ENCODE measurements around the gene TNP2.
"Not testable (repeated sequence)": the region's sequence is repeated elsewhere in the genome, so short reads cannot be mapped to it uniquely, and the experiment has no call there.

The TNP2 gene

DNA sequence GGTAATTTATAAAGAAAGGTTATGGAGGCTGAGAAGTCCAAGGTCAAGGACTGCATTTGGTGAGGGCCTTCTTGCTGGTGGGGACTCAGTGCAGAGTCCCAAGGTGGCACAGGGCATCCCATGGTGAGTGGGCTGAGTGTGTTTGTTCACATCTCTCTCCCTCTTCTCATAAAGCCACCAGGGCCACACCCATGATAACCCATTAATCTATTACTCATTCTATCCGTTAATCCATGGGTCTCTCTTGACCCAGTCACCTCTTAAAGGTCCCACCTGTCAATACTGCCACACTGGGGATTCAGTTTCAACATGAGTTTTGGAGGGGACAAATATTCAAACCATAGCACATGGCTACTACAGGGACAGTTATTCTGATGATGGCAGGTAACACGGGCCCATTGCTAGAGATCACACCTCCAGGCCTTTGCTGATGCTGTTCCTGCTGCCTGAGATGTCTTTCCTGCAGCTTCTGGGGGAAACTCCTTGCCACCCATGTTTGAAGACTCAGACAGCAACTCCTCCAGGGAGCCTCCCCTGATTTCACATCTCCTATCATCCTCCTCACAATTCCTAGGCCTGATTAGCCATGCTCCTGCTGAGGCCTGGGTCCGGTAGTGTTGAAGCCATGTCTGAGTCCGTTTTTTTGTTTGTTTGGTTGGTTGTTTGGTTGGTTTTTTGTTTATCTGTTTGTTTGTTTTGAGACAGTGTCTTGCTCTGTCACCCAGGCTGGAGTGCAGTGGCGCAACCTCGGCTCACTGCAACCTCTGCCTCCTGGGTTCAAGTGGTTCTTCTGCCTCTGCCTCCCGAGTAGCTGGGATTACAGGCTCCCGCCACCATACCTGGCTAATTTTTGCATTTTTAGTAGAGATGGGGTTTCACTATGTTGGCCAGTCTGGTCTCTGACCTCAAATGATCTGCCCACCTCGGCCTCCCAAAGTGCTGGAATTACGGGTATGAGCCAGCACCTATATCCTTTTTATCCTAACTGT is 29.2 kb downstream of the TNP2 start:
- no peak for DNase-seq

DNA sequence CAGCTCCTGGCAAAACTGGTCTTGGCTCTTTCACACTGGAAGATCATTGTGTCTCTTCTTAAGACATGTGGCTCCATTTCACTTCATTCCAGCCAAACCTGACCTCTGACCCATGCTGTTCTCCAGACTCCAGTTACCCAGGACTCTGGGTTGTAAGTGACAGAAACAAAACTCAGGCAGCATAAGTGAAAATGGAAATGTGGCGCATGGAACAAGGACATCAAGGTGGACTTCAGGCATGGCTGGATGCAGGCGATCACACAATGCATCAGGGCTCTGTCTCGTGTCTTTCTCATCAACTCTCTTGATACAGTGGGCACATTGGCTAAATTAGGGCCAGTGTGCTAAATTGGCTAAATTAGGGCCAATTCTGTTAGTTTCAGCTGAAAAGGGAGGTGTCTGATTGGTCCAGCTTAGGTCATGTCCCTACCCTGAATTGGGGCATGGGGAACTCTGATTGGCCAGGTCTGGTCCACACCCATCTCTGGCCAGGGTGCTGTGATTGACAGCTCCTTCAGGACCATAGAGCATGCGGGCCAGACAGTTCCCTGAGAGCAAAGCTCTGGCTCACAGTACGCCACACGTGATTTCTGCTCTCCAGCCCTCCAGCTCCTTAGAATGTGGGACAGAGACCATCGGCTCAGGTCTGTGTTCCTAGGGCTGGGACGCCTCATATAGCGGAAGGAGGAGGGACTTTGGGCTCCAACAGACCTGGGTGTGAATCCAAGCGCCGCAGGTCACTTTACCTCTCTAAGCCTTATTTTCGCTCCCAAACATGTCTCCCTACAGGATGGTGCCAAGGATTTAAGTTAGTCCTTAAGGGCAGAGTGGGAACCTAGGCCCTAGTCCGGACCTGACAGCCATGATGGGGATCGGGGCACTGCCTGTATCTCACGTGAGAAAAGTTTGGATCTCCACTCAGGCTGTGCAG is 30.6 kb downstream of the TNP2 start:
- DNase-seq: no peak

DNA sequence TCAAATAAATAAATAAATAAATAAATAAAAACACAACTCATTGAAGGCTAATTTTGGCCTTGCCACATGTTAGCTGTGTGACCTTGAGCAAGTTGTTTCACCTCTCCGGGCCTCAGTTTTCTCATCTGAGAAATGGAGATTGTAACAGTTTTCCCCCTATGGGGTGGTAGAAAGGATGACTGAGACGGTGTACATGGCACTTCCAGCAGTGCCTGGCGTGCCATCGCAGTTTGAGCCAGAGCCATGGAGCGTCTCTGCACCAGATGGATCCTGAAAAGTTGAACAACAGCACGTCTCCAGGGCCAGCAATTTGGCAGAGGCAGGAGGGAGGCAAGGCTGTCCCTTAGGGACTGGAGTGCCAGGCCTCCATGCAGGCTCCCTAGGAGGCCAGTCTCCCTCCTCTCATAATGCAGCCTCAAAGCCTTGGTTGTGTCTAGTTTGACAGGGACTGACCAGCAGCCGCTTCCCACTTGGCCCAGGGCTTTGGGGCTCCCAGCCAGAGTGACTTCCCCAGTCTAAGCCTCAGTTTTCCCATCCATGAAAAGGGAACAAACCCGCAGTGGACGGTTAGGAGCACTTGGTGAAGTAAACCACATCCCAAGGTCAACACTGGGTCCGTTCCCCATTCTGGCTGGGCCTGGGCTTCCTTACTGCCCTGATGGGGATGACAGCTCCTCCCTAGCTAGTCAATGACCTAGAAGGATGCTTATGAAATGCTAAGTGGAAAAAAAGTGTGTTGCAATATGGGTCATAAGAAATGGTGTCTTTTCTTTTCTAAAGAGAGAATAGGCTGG is 32.5 kb downstream of the TNP2 start:
- DNase-seq: no peak

DNA sequence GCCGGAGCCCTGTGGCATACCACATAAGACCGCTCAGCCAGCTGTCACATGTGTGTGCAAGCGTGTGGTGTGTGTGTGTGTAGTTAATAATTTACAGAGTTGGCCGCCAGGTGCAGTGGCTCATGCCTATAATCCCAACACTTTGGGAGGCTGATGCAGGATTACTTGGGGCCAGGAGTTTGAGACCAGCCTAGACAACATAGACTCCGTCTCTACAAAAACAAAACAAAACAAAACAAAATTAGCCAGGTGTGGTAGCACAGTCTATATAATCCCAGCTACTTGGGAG is 33.5 kb downstream of the TNP2 start:
- DNase-seq: no peak

DNA sequence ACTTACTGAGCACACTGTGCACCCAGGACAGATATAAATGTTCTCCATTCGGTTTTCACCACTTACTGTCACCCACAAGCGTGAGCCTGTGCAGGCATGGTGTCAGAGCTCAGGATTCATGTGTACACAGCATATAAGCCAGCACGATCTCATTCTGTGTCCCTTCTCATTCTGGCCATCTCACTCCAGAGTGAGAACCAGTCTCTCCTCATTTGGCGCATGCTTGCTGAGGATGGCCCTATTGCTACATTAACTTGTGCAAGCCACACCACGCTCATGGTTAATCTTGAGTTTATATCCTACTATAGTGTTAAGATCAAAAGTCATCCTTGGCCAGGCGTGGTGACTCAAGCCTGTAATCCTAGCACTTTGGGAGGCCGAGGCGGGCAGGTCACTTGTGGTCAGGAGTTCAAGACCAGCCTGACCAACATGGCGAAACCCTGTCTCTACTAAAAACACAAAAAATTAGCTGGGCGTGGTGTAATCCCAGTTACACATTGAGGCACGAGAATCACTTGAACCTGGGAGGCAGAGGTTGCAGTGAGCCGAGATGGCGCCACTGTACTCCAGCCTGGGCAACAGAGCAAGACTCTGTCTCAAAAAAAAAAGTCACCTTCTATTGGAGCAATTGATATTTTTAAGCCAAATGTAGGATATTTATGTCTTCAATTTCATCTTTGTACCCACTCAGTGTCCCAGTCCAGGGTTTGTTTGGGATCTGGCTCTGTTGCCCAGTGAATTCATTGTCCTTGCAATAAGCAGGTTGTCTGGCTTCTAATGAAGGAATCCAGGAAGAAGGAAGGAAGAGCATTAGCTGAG is 34.0 kb downstream of the TNP2 start:
- DNase-seq: no peak

DNA sequence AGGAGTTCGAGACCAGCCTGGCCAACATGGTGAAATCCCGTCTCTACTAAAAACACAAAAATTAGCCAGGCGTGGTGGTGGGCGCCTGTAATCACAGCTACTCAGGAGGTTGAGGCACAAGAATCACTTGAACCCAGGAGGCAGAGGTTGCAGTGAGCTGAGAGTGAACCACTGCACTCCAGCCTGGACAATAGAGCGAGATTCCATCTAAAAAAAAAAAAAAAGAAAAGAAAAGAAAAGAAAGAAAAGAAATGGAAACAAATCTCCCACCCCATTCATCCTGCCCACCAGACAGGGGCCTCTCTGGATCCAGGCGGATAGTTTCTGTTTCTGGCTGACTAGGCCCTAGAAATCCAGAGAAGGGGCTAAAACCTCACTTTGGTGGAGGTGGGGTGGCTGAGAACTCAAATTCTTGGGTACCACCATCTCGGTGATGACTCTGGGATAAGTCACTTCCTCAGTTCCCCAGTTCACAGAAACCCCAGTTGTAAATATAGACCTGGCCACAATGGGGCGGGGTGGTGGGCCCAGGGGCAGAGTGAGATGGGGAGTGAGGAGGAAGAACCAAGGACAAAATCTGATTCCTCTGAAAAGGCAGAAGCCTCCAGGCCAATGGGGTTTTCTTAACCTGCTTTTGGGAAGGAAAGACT is 35.3 kb downstream of the TNP2 start:
- peak; percentile 81 for DNase-seq

DNA sequence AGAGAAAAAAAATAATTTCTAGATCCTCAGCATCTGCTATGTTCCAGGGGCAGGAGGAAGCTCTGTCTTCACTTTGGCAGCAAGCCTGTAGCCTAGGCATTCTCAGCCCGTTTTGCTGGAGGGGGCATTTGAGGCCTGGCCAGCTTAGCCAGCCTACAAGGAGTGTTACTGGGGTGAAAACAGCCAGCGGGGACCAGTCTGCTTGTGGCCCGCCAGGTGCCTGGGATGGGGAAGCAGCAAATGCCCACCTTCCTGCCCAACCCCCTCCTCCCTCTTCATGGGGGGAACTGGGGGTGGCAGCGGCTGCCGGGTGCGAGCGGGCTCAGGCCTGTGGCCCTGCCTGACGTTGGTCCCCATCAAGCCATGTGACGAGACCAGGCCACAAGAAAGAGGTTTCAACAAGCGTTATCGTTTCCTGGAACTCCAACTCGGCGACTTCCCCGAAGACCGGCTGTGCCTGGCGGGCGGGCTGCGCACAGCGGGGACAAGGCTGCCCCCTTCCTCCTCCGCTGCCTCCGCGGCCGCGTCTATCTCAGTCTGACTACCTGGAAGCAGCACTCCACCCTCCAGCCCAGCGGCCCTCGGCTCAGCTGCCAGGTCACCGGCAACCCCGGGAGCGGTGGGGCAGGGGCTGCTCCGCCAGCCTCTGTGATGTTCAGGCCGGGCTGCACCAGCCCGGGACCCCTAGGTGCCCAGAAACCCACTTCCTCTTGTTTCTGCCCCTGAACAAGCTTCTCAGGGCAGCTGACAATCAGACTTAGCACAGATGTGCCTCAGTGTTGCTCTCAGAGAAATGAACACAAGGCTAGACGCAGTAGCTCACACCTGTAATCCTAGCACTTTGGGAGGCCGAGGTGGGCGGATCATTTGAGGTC is 36.0 kb downstream of the TNP2 start:
- peak; percentile 91 for DNase-seq

DNA sequence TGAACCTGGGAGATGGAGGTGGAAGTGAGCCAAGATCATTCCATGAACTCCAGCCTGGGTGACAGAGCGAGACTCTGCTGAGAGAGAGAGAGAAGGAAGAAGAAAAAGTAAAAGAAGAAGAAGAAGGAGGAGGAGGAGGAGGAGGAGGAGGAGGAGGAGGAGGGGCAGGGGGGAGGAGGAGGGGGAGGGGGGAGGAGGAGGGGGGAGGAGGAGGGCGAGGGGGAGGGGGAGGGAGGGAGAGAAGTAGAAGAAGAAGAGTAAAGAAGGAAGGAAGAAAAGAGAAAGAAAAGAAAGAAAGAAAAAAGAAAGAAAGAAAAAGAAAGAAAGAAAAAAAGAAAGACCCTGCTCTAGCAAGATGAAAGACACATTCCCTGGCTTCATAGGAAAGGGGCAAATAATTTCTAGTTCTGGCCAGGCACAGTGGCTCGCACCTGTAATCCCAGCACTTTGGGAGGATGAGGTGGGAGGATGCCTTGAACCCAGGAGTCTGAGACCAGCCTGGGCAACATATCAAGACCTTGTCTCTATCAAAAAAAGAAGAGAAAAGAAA is 36.7 kb downstream of the TNP2 start:
- no peak for DNase-seq

DNA sequence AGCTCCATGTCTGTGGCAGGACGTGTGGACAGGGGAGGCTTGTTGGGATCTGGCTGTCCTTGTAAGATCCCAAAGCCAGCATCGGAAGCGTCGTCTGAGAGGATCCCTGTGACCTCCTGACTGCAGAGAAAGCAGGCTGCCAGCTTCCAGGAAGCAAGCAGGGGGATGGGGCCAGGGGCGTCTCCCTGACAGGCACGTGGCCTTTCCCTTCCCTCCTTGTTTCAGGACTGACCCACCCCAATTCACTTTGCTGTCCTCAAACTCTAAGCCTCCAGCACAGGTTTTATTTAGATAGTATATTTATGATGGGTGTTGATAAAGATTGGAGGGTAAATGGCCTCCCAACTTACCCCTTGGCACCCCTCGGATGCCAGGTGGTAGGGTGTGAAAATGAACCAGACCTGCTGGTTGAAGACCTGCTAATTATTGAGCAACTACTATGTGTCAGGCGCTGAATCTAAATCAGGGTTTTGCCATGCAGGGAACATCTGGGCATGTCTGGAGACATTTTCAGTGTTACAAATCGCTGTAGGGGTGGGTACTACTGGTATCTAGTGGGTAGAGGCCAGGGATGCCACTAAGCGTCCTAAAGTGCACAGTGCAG is 37.7 kb downstream of the TNP2 start:
- DNase-seq: no peak

DNA sequence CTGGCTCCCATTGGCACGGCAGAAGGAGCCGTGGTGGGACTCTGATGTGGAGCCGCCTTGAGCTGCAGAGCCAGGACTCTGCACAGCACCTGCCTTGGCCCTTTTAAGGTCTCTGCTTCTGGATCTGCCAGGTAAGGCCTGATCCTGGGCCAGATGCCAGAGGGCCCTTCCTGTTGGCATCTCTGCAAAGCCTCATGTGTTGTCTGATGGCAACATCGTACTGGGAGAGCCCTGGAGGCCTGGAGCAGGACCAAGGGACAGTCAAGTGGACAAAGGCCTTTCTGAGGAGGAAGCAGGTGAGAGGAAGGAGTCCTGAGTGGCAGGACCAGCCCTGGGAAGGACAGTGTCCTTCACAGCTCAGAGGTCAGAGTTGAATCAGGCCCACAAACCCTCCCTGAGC is 39.2 kb downstream of the TNP2 start:
- DNase-seq: no peak

DNA sequence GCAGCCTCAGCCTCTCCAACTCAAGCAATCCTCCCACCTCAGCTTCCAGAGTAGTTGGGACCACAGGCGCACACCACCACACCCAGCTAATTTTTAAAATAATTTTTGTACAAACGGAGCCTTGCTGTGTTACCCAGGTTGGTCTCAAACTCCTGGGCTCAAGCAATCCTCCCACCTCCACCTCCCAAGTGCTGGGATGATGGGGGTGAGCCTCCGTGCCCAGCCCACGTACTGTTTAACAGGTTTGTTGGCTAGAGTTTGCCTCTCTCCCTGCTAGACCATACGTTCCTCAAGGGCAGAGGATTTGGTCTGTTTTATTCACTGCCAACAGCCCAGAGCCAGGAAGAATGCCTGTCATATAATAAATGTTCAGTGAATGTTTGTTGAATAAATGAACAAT is 39.7 kb downstream of the TNP2 start:
- no peak for DNase-seq

DNA sequence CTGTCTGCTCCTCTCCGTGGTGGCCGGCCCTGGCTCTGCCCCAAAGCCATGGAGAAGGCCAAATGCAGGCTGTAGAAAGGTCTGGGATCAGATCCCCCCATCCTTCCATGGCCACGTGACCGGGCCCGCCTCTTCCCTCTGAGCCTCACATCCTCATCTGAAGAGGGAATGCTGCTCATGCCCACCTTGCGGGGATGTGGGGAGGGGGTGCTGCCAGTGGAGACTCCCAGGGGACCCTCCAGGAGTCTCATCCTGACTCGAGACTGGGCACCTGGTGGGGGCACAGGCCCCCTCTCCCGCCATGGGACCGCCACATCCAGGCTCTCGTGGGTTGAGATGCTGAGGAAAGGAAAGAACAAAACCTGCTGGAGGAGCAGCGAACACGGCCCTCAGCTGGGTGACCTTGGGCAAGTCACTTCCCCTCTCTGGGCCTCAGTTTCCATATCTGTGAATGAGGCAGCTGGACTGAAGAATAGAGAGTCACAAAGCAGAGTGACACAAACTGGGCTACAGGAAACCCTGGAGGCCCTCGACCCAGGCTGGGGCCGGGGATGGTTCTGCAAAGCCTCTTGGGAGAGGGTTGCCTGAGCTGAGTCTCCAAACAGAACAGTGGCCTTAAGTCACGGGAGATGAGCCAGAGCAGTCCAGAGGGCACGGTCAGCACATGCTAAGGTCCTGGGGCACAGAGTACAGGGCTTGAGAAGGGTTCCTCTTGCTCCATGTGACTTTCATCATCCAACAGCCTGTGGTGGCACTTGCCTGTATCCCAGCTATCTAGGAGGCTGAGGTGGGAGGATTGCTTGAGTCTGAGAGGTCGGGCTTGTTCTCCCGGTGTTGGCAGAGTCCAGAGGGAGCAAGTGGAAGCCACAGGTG is 43.2 kb downstream of the TNP2 start:
- no peak for DNase-seq

DNA sequence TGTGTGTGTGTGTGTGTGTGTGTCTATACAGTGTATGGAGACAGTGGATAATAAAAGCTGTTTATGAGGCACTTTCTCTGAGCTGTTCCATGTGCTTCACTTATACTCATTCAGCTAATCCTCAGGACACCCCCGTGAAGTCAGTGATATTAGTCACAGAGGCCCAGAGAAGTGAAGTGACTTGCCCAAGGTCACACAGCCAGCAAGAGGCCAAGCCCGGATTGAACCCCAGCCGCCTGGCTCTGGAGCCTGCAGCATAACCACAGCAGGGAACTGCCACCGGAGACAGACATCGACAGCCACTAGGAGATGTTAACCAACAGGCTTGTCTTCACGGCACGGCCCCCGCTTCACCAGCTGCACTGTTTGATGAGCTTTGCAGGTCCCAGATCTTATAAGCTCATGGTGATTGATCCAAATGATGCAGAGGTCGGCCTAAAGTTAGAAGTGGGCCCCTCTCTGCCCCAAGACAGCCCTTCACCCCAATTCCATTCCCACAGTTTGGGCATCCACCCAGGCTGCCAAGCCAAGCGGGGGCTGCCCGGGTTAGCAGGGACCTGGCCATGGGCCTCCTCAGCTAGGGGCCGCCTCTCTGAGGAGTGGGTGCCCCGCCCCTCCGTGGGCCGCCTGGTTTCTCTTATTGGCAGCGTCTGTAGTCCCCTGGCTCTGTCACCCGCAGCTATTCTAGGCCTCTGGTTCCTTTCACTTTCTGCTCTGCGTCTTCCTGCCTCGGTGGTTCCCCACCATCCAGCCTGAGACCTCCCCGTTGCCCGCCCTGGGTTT is 44.0 kb downstream of the TNP2 start:
- peak; percentile 81 for DNase-seq

DNA sequence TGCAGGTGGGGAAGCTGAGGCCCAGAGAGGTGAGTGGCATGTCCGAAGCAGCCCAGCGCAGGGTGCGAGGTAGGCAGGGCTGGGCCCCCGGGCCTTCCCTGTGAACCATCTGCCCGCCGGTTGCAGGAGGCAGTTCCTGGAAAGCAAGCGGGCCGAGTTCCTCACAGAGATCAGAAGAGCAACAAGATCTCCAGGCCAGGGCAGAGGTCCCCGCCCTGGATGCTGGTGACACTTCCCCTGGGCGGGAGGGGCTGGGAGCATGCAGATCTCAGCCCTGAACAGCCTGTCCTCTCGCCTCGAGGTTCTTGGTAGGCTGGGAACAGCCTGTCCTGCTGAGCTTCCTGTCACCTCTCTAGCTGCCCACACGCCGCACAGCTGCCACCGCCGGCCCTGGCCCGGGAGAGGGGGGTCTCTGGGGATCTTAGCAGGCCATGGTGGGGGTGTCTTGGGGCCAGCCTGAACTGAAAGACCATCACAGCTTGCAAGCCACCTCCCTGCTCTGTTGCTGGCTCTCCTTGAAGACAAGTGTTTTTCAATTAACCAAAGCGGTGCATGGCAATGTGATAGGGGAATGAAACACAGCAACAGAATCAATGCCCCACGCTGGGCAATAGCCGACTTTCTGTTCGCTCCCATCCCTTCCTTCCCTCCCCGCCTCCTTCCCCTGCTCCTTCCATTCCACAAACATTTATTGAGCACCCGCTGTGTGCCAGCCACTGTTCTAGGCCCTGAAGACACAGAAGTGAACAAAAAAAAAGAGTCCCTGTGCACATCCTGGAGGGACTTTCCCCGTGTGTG is 44.8 kb downstream of the TNP2 start:
- DNase-seq: peak; percentile 46

DNA sequence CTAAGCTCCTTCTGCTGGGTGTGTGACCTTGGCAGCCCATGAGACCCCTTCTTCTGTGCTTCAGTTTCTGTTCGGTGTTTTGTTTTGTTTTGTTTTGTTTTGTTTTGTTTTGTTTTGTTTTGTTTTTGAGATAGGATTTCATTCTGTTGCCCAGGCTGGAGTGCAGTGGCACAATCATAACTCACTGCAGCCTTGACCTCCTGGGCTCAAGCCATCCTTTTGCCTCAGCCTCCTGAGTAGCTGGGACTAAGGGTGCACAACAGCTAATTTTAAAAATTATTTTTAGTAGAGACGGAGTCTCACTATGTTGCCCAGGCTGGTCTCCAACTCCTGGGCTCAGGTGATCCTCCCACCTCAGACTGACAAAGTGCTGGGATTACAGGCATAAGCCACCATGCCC is 48.6 kb downstream of the TNP2 start:
- not testable (repeated sequence) for DNase-seq

DNA sequence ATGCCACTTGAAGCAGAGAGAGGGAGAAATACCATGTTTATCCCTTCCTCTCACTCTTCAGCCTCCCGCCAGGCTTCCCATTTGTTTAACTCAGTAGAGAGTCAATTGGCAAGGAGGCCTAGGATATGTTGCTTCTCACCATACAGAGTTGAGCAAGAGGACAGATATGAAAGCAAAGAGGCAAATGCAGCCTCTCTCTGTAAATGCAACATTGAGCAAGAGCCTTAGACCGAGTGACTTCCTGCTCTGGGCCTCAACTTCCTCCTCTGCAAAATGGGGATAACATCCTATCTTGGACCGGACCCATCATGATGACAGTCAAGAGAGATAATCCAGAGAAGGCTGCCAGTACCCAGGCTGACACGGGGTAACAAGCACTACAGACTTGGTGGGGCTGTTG is 49.9 kb downstream of the TNP2 start:
- no peak for DNase-seq

DNA sequence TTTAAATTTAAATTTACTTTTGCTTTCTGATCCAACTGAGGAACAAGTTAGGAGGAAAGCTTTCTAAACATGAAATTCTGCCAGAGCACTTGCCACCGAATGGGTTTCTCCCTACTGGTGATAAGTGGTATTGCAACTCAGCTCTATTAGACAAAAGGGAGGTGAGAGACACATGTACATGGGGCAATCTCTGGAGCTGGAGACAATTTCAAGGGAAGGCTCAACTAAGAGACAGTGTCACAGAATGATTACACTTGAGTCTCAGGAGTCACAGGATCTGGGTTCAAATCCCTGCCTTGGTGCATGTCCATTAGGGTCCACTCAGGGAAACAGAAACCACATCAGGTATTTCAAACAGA is 50.5 kb downstream of the TNP2 start:
- DNase-seq: no peak

Data from activated naive CD4-positive, alpha-beta T cell treated with Interleukin-2 at 50 U/mL for 16 hours (primary cell).